Neural cell (in vitro differentiated cells): Measurements from ENCODE around the gene MS4A1. TPM values are rescaled to one million over a fixed set of nuclear protein-coding genes. Genes with fewer than 3 reads are reported as not detected.
"Not testable (repeated sequence)": the region's sequence is repeated elsewhere in the genome, so short reads cannot be mapped to it uniquely, and the experiment has no call there.

Source experiments
- H2AFZ ChIP-seq: fragments of 200-600, 300-800 bp; sonication (generic), shearing (Covaris generic); 2 replicates; pipeline ENCODE4 v1.6.0; 2014; ENCODE audit warnings: low read depth, mild to moderate bottlenecking, antibody characterized with exemption, low read length, moderate library complexity
- H3F3A ChIP-seq: fragments of 200-600 bp; shearing (Covaris generic); 2 replicates; pipeline ENCODE4 v1.6.1; 2016; ENCODE audit warnings: mild to moderate bottlenecking, moderate library complexity, mixed read lengths, antibody characterized with exemption, low read length; ENCODE audit not compliant: insufficient read depth, poor library complexity, severe bottlenecking
- H3K27ac ChIP-seq: fragments of 200-600, 300-800 bp; sonication (generic), shearing (Covaris generic); 2 replicates; pipeline ENCODE4 v1.5.1; 2014; ENCODE audit warnings: mild to moderate bottlenecking, low read length, moderate library complexity
- H3K27me3 ChIP-seq: fragments of 300-800, 200-600 bp; sonication (generic), shearing (Covaris generic); 2 replicates; pipeline ENCODE4 v1.6.0; 2014; ENCODE audit warnings: mild to moderate bottlenecking, low read depth, low read length, moderate library complexity; ENCODE audit not compliant: insufficient read depth
- H3K36me3 ChIP-seq: fragments of 300-800, 200-600 bp; sonication (generic), shearing (Covaris generic); 2 replicates; pipeline ENCODE4 v1.5.1; 2014; ENCODE audit warnings: mild to moderate bottlenecking, antibody characterized with exemption, low read length, moderate library complexity; ENCODE audit not compliant: insufficient read depth
- H3K4me2 ChIP-seq: fragments of 300-800, 200-600 bp; sonication (generic), shearing (Covaris generic); 2 replicates; pipeline ENCODE4 v1.6.0; 2014; ENCODE audit warnings: mild to moderate bottlenecking, low read length
- H3K4me3 ChIP-seq: fragments of 300-800, 200-600 bp; sonication (generic), shearing (Covaris generic); 2 replicates; pipeline ENCODE4 v1.5.1; 2014; ENCODE audit warnings: mild to moderate bottlenecking, low read length, moderate library complexity
- H3K79me2 ChIP-seq: fragments of 200-600 bp; shearing (Covaris generic); replicated peaks from 2 replicates; pipeline ENCODE4 v1.6.0; 2014; ENCODE audit warnings: mild to moderate bottlenecking, low read length, moderate library complexity; ENCODE audit not compliant: insufficient read depth
- H3K9ac ChIP-seq: fragments of 300-800, 200-600 bp; sonication (generic), shearing (Covaris generic); 2 replicates; pipeline ENCODE4 v1.6.1; 2016; ENCODE audit warnings: mild to moderate bottlenecking, low read length, mixed read lengths
- H3K9me2 ChIP-seq: fragments of 200-600 bp; shearing (Covaris generic); 2 replicates; pipeline ENCODE4 v1.6.1; 2016; ENCODE audit warnings: mild to moderate bottlenecking, low read length, mixed read lengths; ENCODE audit not compliant: insufficient read depth
- H3K9me3 ChIP-seq: fragments of 200-600, 300-800 bp; sonication (generic), shearing (Covaris generic); 2 replicates; pipeline ENCODE4 v1.6.1; 2016; ENCODE audit warnings: mild to moderate bottlenecking, mixed run types, low read length, moderate library complexity, mixed read lengths
- H4K20me1 ChIP-seq: fragments of 200-600 bp; shearing (Covaris generic); 2 replicates; pipeline ENCODE4 v1.6.1; 2016; ENCODE audit warnings: mild to moderate bottlenecking, mixed run types; ENCODE audit not compliant: insufficient read depth
- EP300 ChIP-seq: fragments of 450-650 bp; conservative IDR thresholded peaks from 2 replicates; pipeline ENCODE4 v1.6.1; 2014; ENCODE audit warnings: antibody characterized with exemption, mild to moderate bottlenecking, moderate library complexity; ENCODE audit not compliant: poor library complexity, severe bottlenecking
- EZH2 ChIP-seq: fragments of 200-600, 300-800 bp; shearing (Covaris generic), sonication (generic); IDR thresholded peaks from 2 replicates; pipeline ENCODE4 v1.6.1; 2014; ENCODE audit warnings: antibody characterized with exemption, low read length, borderline replicate concordance, mild to moderate bottlenecking; ENCODE audit not compliant: insufficient read depth, poor library complexity, severe bottlenecking
- MXI1 ChIP-seq: fragments of 450-650 bp; conservative IDR thresholded peaks from 2 replicates; pipeline ENCODE4 v1.6.1; 2014; ENCODE audit warnings: antibody characterized with exemption, mild to moderate bottlenecking; ENCODE audit not compliant: poor library complexity, severe bottlenecking
- POLR2AphosphoS5 ChIP-seq: IDR thresholded peaks from 2 replicates; pipeline ENCODE4 v1.6.1; 2012
- RAD21 ChIP-seq: fragments of 450-650 bp; conservative IDR thresholded peaks from 2 replicates; pipeline ENCODE4 v1.6.1; 2014; ENCODE audit warnings: antibody characterized with exemption, mild to moderate bottlenecking, moderate library complexity
- SMC3 ChIP-seq: fragments of 450-650 bp; conservative IDR thresholded peaks from 2 replicates; pipeline ENCODE4 v1.6.1; 2014; ENCODE audit warnings: antibody characterized with exemption, mild to moderate bottlenecking, moderate library complexity; ENCODE audit not compliant: poor library complexity
- TAF1 ChIP-seq: IDR thresholded peaks from 2 replicates; pipeline ENCODE4 v1.6.1; 2012; ENCODE audit warnings: low read depth
- polyA plus RNA-seq: library from polyadenylated mRNA; depleted of rRNA; stranded (reverse); fragments of >200 nt; gene quantifications from 2 replicates; pipeline ENCODE4 v1.2.3, GENCODE V29; 2014
- TF ChIP-seq, protein P1 (sequence below): fragments of 450-650 bp; IDR thresholded peaks from 2 replicates; pipeline ENCODE4 v1.5.1; 2014; ENCODE audit warnings: antibody characterized with exemption, mild to moderate bottlenecking, moderate library complexity; ENCODE audit not compliant: poor library complexity, severe bottlenecking
- TF ChIP-seq, protein P2 (sequence below): IDR thresholded peaks from 2 replicates; pipeline ENCODE4 v1.6.1; 2012; ENCODE audit warnings: borderline replicate concordance

The MS4A1 gene
- polyA plus RNA-seq, 1 donor from 2014 or later = not detected

DNA sequence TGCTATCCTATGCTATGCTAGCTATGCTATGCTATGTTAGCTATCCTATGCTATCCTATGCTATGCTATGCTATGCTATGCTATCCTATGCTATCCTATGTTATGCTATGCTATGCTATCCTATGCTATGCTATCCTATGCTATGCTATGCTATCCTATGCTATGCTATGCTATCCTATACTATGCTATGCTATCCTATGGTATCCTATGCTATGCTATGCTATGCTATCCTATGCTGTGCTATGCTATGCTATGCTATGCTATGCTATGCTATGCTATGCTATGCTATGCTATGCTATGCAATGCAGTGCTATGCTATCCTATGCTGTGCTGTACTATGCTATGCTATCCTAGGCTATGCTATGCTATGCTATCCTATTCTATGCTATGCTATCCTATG, 8.6 kb upstream of the MS4A1 start:
- Histone ChIP-seq H3K9ac (no peak overlapping the region), H3K9me2 (no peaks in the 10 kb centered on the region), H3K36me3 (no peaks in the 10 kb centered on the region), H2AFZ (no peak overlapping the region), H3K4me2 (no peak overlapping the region), H3K9me3 (no peaks in the 10 kb centered on the region), H4K20me1 (no peaks in the 10 kb centered on the region), H3K79me2 (no peaks in the 10 kb centered on the region), H3K4me3 (no peak overlapping the region), H3F3A (no peaks in the 10 kb centered on the region), H3K27me3 (no peaks in the 10 kb centered on the region), H3K27ac (no peak overlapping the region)
- TF ChIP-seq, protein P1, sequence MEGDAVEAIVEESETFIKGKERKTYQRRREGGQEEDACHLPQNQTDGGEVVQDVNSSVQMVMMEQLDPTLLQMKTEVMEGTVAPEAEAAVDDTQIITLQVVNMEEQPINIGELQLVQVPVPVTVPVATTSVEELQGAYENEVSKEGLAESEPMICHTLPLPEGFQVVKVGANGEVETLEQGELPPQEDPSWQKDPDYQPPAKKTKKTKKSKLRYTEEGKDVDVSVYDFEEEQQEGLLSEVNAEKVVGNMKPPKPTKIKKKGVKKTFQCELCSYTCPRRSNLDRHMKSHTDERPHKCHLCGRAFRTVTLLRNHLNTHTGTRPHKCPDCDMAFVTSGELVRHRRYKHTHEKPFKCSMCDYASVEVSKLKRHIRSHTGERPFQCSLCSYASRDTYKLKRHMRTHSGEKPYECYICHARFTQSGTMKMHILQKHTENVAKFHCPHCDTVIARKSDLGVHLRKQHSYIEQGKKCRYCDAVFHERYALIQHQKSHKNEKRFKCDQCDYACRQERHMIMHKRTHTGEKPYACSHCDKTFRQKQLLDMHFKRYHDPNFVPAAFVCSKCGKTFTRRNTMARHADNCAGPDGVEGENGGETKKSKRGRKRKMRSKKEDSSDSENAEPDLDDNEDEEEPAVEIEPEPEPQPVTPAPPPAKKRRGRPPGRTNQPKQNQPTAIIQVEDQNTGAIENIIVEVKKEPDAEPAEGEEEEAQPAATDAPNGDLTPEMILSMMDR = no peak
- TF ChIP-seq RAD21 (no peak), EP300 (no peak), TAF1 (no peak), POLR2AphosphoS5 (no peak), SMC3 (no peak), EZH2 (no peak), MXI1 (no peak)
- TF ChIP-seq, protein P2, sequence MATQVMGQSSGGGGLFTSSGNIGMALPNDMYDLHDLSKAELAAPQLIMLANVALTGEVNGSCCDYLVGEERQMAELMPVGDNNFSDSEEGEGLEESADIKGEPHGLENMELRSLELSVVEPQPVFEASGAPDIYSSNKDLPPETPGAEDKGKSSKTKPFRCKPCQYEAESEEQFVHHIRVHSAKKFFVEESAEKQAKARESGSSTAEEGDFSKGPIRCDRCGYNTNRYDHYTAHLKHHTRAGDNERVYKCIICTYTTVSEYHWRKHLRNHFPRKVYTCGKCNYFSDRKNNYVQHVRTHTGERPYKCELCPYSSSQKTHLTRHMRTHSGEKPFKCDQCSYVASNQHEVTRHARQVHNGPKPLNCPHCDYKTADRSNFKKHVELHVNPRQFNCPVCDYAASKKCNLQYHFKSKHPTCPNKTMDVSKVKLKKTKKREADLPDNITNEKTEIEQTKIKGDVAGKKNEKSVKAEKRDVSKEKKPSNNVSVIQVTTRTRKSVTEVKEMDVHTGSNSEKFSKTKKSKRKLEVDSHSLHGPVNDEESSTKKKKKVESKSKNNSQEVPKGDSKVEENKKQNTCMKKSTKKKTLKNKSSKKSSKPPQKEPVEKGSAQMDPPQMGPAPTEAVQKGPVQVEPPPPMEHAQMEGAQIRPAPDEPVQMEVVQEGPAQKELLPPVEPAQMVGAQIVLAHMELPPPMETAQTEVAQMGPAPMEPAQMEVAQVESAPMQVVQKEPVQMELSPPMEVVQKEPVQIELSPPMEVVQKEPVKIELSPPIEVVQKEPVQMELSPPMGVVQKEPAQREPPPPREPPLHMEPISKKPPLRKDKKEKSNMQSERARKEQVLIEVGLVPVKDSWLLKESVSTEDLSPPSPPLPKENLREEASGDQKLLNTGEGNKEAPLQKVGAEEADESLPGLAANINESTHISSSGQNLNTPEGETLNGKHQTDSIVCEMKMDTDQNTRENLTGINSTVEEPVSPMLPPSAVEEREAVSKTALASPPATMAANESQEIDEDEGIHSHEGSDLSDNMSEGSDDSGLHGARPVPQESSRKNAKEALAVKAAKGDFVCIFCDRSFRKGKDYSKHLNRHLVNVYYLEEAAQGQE = no peak

DNA sequence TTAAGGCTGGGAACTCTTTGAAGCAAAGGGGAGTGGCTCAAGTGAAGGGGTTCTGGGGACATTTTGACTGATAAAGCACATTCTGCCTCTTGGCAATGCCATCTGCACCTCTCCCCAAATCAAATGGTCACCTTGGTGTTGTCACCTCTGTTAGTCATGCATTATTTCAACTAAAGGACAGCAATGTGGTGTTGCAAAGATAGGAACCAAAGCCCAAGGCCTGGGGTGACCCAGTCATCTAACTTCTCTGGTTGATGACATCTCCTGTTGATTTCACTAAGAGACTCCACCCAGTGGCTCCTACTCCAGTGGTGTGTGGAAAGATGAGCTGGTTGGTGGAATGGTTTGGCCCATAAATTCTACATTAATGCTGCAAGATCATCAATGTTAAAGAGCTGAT, 7.8 kb upstream of the MS4A1 start:
- no peaks in the 10 kb centered on the region for H3K27me3 ChIP-seq
- no peaks in the 10 kb centered on the region for H3K36me3 ChIP-seq
- H3K4me3 ChIP-seq = no peak overlapping the region
- no peak overlapping the region for H3K9ac ChIP-seq
- no peaks in the 10 kb centered on the region for H3F3A ChIP-seq
- no peaks in the 10 kb centered on the region for H4K20me1 ChIP-seq
- H3K79me2 ChIP-seq = no peaks in the 10 kb centered on the region
- H3K4me2 ChIP-seq = no peak overlapping the region
- no peak for TF ChIP-seq RAD21
- TF ChIP-seq EP300 = no peak
- TF ChIP-seq, protein P1 = no peak
- TF ChIP-seq MXI1 = no peak
- TF ChIP-seq EZH2 = no peak
- no peak for TF ChIP-seq TAF1
- no peak for TF ChIP-seq POLR2AphosphoS5
- no peak for TF ChIP-seq SMC3
- TF ChIP-seq, protein P2 = no peak
- no peaks in the 10 kb centered on the region for H3K9me2 ChIP-seq
- no peak overlapping the region for H3K27ac ChIP-seq
- no peaks in the 10 kb centered on the region for H3K9me3 ChIP-seq
- no peak overlapping the region for H2AFZ ChIP-seq

DNA sequence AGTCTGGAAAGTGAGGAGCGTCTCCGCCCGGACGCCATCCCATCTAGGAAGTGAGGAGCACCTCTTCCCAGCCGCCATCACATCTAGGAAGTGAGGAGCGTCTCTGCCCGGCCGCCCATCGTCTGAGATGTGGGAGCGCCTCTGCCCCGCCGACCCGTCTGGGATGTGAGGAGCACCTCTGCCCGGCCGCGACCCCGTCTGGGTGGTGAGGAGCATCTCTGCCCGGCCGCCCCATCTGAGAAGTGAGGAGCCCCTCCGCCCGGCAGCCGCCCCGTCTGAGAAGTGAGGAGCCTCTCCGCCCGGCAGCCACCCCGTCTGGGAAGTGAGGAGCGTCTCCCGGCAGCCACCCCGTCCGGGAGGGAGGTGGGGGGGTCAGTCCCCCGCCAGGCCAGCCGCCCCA, 4.5 kb upstream of the MS4A1 start:
- not testable (repeated sequence) for H3K36me3 ChIP-seq

More for the DNA sequence above, 4.5 kb upstream of the MS4A1 start:
- H3K9me2 ChIP-seq, H4K20me1 ChIP-seq, H3K9me3 ChIP-seq, H2AFZ ChIP-seq, H3K79me2 ChIP-seq, H3K4me2 ChIP-seq, H3K27ac ChIP-seq, H3F3A ChIP-seq, H3K4me3 ChIP-seq, H3K27me3 ChIP-seq, H3K9ac ChIP-seq: not testable (repeated sequence)
